GM19397 (cell line): ENCODE data around the gene RTF1.

ENCODE experiments used
- ATAC-seq: cut with Tn5 transposase; IDR thresholded peaks from one replicate; pipeline ENCODE4 v1.9.1; 2021; ENCODE audit warnings: mild to moderate bottlenecking, moderate library complexity; ENCODE audit not compliant: unreplicated experiment

RTF1 gene

DNA sequence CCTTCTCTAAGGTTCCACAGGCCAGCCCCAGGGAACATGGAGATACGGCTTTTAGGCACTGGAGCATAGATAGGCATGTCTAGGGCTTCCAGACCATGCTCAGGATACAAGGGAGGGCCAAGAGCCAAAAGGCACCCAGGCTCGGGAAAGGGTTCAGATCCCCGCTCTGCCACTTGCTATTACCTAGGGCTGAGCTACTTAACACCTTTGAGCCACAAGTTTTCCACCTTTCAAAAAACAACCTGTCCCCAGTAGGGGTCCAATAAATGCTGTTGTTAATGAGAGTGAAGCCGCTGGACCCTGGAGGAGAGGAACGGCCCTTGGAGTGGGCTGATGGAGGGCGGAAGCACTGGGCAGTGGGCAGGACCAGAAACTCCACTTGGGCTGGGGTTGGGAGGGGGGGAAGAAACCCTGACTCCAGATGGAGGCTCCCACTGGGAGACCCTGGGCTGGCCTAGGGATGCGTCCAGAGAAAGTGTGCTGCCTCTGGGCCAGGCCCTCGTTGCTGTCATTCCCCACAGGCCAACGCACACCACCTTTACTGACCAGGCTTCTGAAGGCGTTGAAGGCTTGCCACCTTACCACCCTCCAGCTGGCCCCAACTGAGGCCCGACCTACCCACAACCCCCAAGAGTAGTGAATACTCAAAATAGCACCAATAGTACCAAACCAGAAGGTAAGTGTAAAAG, 68.2 kb downstream of the RTF1 start:
- no peak for ATAC-seq

- no peak for ATAC-seq
Observed at GRCh38 chr15:41486286-41486685, 69.4 kb downstream of the RTF1 start.

- ATAC-seq: no peak
Observed at GRCh38 chr15:41487381-41487780, 70.5 kb downstream of the RTF1 start.

GRCh38 chr15:41487802-41488201, 70.9 kb downstream of the RTF1 start:
- ATAC-seq: no peak

- ATAC-seq: no peak
Observed at GRCh38 chr15:41489641-41490040, 72.7 kb downstream of the RTF1 start.

GRCh38 chr15:41490355-41490754, 73.5 kb downstream of the RTF1 start:
- no peak for ATAC-seq

DNA sequence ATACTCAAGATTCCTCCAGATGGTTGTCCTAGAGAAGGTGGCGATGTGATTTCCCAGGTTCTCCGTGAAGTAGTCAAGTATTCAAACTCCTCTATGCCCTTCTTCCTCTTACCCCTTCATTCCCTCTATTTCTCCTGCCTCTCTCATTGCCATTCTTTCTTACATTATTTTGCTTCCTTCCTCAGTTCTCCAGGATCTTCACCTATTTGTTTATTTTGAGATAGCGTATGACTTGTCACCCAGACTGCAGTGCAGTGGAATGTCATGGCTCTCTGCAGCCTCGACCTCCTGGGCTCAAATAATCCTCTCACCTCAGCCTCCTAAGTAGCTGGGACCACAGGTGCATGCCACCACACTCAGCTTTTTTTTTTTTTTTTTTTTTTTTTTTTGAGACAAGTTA, 75.0 kb downstream of the RTF1 start:
- ATAC-seq: no peak

DNA sequence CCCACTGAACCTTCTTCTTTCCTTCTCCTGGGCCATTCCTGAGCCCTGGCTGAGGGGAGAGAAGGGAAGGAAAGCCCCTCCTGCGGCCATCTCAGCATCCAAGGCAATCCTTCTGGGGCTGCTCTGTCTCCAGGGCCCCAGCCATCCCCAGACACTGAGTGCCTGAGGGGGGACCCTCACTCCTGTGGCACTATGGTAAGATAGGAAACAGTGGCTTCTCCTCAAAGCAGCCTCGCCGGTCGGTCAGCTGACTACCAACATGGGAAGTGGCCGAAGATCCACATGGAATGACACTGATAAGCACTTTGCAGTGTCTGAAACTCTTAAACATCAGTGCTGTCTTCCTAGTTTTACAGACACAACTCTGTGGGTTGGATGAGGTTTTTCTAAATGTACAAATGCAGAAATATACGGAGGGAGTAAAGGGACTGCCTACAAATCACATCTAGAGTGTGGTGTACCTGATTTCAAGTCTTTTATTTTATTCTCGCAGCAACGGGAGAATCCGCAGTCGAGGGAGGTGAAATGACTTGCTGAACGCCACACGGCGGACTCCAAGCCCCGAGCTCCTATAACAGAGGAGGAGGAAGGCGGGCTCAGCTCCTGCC, 75.8 kb downstream of the RTF1 start:
- ATAC-seq: no peak

- ATAC-seq: peak; percentile 62
Observed at GRCh38 chr15:41493205-41493901, 76.5 kb downstream of the RTF1 start, which contains the start of gene ITPKA. Gene ITPKA, plus strand, starts transcription at chr15:41493874. Its CDS starts 54 bp downstream, at chr15:41493928.

DNA sequence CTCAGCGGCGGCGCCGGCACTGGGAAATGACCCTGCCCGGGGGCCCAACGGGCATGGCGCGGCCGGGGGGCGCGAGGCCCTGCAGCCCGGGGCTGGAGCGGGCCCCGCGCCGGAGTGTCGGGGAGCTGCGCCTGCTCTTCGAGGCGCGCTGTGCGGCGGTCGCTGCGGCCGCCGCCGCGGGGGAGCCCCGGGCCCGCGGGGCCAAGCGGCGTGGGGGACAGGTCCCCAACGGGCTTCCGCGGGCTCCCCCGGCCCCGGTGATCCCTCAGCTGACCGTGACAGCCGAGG, 77.0 kb downstream of the RTF1 start:
- no peak for ATAC-seq

- peak; percentile 19 for ATAC-seq
Observed at GRCh38 chr15:41494190-41494921, 77.5 kb downstream of the RTF1 start.

DNA sequence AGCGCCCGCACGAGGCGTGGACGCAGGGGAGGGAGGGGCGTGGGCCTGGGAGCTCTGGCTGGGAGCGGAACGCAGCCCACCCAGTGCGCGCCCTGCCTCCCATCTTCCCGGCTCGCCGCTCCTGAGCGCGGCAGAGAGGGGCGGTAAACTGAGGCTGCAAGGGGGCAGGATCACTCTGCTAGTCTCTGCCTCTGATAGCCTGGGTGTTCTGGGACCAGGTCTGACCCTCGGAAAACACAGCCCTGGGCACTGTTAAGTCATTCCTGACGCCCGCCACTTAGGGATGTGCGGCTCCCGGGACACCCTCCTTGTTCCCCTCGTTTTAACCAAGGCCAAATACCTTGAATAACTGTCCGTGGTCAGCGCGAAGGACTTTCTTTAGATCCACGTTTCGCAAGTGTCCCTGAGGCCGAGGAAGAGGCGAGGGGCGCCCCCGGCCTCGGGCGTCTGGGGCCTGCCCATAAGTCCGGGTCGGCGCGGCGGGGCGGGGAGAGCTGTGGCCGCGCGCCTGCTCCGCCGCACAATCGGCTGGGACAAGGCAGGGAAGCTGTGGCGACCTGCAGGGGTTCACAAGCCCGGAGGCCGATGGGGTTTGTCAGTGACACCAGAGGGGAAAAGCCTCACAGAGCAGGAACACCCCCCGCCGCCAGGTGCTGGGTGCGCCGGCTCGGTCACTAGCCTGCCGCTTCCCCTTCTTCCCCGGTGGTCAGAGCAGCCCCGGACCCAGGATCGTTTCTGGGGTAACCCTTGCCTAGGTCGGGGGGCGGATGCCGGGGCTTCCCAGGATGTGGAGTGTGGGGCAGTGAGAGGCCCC, 78.2 kb downstream of the RTF1 start:
- no peak for ATAC-seq

DNA sequence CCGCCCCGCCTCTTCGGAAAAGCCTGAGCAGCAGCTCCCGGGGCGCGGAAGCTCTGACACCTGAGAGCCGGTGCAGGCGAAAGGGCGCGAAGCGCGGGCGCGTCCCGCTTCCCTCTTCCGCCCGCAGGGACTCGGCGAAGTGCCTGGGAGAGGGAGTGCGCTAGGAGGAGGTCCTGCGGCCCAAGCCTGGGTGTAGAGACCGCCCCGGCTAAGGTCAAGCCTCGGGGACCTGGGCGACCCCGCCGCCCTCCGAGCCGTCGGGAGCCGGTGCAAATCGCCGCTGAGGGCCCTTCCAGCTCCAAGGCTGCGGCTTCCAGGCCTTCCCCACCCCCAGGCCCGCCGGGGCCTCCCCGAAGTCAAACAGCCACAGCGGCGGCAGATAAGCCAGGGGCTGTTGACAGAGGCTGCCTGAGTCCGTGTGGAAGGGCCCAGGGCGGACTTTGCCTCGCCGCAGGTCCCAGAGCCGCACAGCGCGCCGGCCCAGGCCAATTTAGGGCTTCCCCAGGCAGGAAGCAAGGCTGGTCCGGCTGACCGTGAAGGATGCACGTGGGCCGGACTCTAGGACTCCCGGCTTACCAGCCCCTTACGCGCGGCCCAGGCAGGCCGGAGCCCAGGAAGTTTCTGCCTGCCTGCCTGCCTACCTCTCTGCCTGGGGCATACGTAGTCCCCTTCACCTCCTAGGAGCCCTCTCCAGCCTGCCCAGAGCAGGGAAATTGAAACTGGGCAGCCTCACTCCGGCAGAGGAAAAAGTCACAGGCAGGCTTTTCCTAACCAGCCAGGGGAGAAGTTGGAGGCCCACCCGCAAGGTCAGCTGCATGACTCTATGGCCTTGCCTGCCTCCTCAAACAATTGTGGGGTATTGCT, 79.1 kb downstream of the RTF1 start:
- ATAC-seq: no peak

DNA sequence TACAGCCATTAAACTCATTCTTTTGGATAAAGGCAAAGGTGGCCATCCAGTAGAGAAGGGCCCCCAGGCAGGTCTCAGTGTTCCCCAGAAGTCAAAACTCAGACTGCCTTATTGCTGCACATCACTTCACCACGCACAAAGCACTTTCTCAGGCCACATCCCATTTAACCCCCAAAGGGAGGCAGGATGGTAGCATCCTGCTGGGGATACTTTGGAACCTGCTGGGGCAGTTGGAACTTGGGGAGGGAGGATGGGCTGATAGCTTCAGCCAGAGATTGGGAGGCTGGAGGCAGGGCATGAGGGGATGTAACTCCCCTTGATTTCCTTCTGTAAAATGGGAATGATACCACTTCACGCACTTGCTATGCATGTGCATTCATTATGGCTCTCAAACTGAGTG, 81.8 kb downstream of the RTF1 start:
- ATAC-seq: no peak

DNA sequence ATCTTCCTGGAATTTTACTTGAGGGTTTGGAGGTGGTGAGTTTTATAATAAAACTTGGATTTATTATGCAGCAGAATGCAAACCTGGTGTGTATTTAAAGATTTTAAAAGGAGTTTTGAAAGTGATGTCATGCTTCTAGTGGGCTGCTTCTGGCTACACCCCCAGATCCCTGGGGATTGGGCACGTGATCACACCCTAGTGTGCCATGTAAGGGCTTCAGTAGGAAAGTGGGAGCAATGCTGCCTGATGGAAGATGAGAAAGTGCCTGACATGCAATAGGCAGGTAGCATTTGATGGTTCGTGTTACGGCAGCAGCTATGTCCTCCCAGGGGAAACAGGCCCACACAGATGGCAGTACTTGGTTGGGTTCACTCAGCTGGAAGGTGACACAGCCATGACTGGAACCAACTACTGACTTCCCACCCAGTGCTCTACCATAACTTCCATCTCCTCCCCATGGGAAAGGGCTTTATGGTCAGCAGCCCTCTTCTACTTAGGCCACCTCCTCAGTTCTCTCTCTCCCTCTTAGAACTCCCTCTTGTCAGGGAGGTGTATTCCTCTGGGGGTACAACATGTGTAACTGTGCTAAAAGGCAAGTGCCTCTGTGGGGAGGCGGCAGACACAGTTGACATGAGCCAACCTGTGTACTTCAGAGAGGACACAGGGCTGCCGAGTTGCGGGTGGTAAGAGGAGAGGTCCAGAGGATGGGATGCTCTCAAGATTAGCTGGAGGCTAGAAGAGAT, 82.4 kb downstream of the RTF1 start:
- no peak for ATAC-seq

DNA sequence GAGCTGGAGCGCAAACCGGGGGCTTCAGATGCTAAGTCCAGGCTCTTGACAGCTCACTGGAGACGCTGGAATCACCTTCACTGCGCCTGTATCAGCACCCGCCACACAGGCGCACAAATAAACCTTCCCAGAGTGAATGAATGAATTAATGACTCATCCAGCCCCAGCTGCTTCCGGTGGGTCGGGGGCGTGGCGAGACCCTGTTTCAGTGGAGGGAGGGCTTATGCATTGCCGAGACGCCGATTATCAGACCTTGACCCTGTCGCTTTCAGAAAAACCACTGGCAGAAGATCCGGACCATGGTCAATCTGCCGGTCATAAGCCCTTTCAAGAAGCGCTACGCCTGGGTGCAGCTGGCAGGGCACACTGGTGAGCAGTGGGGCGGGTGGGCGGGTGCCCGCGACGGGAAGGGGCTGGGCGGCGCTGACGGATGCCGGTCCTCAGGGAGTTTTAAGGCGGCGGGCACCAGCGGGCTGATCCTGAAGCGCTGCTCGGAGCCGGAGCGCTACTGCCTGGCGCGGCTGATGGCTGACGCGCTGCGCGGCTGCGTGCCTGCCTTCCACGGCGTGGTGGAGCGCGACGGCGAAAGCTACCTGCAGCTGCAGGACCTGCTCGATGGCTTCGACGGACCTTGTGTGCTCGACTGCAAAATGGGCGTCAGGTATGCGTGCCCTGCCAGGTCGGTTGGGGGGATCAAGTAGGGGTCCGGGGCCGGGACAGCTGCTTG, 84.5 kb downstream of the RTF1 start:
- no peak for ATAC-seq

DNA sequence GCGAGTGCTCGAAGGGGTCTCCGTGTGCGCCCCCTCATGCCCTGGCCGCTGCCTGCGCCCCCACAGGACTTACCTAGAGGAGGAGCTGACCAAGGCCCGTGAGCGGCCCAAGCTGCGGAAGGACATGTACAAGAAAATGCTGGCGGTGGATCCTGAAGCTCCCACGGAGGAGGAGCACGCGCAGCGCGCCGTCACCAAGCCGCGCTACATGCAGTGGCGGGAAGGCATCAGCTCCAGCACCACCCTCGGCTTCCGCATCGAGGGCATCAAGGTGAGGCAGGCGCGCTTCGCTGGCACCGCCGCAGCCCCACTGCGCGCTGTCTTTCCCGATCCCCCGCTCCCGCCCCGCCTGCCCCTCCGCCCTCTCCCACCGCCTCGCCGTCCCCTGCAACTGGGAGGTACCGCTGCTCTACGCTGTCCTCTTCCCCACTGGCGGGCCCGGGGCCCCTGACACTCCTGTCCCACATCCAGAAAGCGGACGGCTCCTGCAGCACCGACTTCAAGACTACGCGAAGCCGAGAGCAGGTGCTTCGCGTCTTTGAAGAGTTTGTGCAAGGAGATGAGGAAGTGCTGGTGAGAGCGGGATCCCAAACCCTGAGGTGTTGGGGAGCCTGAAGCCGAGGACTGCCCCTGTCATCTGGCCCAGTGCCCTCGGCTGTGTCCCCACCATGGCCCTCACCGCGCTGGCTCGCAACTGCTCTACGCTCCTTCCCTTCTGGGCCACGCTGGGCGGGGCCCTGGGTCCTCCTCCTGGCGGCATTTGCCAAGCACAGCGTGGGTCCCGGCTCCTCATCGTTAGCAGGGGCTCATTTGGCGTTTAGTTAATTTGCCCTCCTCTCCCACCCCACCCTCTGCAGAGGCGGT, 85.3 kb downstream of the RTF1 start:
- no peak for ATAC-seq
